SU-DHL-6 (cell line): ENCODE results near the gene PDP2.

Experiments
- CTCF ChIP-seq: fragments of 200-600 bp; sonication (generic); IDR thresholded peaks from one replicate; pipeline ENCODE4 v1.5.1; 2017; ENCODE audit warnings: antibody characterized with exemption, mild to moderate bottlenecking, low read length, moderate library complexity; ENCODE audit not compliant: insufficient read depth, poor library complexity, severe bottlenecking
- EZH2phosphoT487 ChIP-seq: fragments of 200-600 bp; sonication (generic), shearing (Covaris generic); conservative IDR thresholded peaks from 2 replicates; pipeline ENCODE4 v1.6.1; 2018; ENCODE audit warnings: mild to moderate bottlenecking, antibody characterized with exemption, low read length, moderate library complexity, mixed read lengths

GRCh38 chr16:66916518-66916917 is 36.2 kb downstream of the PDP2 start:
- TF ChIP-seq CTCF (no peak), EZH2phosphoT487 (no peak)
